HG03135 (cell line): ENCODE data around the gene EPS8L3.
"Not testable (repeated sequence)": the region's sequence is repeated elsewhere in the genome, so short reads cannot be mapped to it uniquely, and the experiment has no call there.

ENCODE experiments used
- ATAC-seq: cut with Tn5 transposase; IDR thresholded peaks from one replicate; pipeline ENCODE4 v1.9.1; 2021; ENCODE audit warnings: mild to moderate bottlenecking, moderate library complexity; ENCODE audit not compliant: unreplicated experiment

The EPS8L3 gene

GRCh38 chr1:109763646-109764415 is at the start of gene EPS8L3:
TSS of gene EPS8L3 (minus strand) at chr1:109763923. CDS start at chr1:109761749, 2,174 bp downstream.
- ATAC-seq, result no peak

- ATAC-seq, result no peak
Measured at GRCh38 chr1:109812691-109813393, 49.1 kb upstream of the EPS8L3 start.

GRCh38 chr1:109808703-109809102 is 45.0 kb upstream of the EPS8L3 start:
- ATAC-seq, result no peak

DNA sequence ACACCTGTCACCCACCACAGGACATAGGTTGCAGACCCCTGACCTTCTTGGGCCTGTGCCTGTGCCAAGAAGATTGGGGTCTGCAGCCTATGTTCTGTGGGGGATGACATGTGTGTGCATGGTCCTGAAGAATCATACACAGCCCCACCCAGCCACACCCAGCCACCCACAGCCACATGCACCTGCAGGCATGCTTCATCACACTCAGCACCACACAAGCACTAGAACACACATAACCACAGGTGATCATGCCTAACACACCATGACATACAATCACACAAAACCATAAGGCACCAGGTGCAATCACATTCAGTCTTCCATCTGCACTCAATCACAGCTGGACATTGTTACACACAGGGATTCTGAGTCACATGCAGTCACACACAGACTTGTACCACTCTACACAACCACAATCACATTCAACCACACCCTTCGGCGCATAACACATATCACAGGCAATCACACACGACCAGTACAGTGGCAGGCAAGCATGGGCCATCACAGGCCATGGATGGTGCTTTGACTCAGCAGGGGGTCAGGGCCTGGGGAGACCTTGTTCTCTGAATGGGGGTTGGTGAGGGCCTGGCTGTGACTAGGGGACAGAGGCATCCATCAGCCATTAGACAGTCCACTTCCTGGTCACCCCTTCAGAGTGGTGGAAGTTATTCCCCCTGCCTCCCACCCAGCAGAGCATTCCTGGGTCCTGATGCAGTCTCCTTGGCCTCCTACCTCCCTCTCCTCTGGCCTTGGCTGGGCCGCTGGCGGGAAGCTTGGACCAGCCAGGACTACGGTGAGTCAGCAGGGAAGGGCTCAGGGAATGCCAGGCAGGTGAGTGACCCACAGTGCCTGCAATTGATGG is 44.3 kb upstream of the EPS8L3 start:
- ATAC-seq, result no peak

DNA sequence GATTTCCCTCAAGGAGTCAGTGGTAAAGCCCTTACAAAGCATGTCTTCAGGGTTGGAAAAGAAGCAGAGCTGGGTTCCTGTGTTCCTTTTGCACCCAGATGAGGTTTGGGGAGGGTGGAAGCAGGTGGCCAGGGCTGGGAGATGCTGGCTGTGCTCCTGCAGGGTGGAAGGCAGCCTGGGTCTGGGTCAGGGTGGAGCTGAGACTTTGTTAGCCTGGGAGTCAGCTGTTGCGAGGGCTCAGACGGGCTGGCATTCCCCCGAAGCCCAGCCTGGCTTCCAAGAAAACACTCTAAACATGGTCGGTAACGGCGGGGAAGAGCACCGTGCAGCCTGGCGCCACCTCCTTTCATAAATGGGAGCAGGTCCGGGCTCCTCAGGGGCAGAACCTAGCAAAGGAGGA is 43.7 kb upstream of the EPS8L3 start:
- ATAC-seq, result no peak

DNA sequence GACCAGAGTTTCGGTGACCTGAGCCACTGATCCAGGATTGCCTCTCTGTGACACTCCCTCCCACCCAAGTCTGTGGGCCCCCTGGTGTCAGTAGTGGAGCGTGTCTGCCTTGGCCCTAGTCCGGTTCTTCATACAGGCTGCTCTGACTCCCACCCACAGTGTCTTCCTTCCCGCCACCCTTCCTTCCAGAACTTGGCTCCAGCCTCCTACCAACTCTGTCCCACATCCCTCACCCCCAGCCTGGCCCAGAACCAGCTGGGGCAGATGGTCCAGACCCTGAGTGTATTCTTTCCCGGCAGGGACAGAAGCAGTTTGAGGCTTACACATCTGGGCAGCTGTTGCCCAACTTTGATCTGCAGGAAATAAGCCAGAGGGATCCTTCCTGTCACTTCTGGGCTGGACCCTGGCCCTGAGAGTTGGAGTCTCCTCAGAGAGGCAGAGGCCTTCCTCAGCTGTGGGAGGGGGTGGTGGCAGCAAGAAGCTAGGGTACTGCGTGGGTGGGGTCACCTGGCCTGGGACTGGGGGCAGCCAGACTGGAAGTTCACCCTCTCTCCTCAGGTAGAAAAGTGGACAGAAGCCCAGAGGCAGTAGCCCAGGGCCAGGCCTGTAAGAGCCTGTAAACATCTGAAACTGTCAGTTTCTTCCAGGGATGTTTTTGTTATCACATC is 43.1 kb upstream of the EPS8L3 start:
- no peak for ATAC-seq

- no peak for ATAC-seq
Measured at GRCh38 chr1:109805486-109806165, 41.9 kb upstream of the EPS8L3 start.

DNA sequence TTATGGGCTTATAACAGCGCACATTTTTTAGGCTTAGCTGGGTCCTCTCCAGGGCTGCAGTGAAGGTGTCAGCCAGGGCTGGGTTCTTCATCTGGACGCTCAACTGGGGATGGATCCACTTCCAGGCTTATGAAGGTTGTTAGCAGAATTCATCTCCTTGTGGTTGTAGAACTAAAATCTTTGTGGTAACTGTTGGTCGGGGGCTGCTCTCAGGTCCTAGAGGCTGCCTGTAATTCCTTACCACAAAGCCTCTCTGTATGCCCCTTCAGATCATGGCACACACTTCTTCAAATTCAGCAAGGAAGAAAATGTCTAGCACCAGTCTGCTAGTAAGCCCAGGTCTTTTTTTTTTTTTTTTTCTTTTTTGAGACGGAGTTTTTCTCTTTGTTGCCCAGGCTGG is 40.9 kb upstream of the EPS8L3 start:
- no peak for ATAC-seq

- no peak for ATAC-seq
Measured at GRCh38 chr1:109803901-109804331, 40.2 kb upstream of the EPS8L3 start.

GRCh38 chr1:109802901-109803561 is 39.3 kb upstream of the EPS8L3 start:
- no peak for ATAC-seq

- ATAC-seq, result no peak
Measured at GRCh38 chr1:109802136-109802900, 38.6 kb upstream of the EPS8L3 start.

DNA sequence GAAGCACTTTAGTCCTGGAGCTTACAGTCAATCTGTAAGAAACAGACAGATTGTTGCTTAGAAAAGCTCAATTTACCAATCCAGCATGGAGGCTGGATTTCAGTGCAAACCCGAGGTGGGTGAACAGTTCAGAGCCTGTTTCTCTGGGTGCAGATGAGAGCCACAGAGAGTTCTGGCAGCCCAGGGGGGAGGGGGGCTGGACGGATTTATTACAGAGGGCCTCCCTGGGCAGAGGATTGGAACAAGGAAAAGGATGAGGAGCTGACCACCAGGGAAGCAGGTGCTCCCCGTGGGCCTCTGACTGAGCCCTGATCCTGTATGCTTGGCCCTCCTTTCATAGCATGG is 38.0 kb upstream of the EPS8L3 start:
- no peak for ATAC-seq

DNA sequence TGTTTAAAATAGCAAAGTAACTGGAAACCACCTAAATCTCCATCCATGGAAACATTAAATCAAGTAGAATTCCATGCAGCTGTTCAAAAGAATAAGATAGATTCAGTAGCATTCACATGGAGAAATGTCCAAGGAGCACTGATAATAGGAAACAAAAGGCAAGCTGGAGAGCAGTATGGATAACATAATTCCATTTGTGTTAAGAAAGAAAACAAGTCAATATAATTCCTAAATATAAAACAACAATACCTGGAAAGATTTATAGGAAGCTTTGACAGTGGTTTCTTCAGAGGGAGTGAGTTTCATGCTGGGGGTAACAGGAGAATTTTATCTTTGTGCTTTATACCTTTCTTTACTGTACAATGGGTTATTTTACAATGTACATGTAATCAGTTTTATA is 36.6 kb upstream of the EPS8L3 start:
- no peak for ATAC-seq

GRCh38 chr1:109799445-109799844 is 35.7 kb upstream of the EPS8L3 start:
- no peak for ATAC-seq

DNA sequence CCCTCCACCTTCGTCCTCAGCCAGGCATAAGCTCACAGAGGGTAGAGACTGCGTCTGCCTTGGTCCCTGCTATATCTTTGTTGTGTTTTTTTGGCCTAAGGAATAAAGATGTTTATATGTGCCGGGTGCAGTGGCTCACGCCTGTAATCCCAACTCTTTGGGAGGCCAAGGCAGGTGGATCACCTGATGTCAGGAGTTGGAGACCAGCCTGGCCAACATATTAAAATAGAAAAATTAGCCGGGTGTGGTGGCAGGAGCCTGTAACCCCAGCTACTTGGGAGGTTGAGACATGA is 33.5 kb upstream of the EPS8L3 start:
- ATAC-seq, result not testable (repeated sequence)

GRCh38 chr1:109796484-109797302 is 33.0 kb upstream of the EPS8L3 start:
- no peak for ATAC-seq

DNA sequence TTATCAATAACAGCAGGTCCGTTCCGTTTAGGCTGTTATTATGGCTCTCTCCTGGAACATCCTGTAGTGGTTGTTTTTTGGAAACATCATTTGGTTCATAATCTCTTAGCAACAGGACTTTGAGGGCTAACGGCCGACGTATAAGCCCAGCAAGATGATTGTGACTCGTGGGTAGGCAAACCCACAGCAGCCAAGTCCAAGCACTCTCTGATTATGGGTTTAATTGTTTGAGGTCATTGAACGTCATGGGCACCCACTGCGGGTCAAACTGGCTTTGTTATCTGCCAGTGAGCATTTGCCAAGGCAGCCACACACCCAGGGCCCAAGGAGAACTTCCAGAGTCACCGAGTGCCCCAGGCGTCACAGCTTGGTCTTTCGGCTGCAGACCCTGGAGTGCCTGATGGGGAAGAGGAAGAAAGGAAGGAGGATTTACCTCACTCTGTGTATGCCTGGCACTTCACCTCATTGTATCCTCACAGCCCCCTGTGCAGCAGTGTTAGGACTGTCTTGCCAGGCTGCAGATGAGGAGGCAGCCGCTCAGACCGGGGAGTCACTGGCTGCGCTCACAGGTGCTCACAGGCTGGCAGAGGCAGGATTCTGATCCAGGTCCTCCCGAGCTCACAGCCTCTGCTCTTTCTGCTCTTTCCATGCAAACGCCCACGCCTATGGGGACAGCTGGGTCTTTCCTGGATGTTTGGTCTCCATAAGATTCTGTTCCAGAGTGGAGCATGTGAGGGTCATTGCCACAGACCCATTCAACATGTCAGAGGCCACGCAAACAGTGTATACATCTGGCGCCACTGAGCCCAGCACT is 30.8 kb upstream of the EPS8L3 start:
- ATAC-seq, result no peak
